ENCODE data around the gene MSRB1.

The MSRB1 gene

DNA sequence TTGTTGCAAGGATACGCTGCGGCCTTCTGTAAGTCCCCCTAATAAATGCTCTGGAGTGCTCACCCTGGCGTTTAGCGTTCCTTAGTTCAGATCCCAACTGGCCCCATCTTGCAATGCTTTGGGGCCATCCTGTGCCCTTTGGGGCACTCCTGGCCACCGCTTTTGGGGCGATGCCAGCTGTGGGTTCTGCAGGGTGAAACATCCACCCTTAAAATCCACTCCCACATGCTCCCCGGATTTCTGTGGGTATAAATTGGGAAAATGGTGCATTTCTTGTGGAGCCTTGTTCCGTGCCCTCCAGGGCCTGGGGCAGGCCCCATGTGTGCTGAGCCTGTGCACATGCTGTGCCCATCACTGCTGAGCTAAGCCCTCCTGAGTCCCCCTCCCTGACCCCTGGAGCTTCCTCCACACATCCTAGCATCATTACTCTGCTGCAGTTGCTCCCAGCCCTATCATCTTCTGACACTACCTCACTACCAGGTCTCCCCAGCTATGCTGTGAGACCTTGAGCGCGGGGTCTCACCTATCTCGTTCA lies 6.0 kb downstream of the MSRB1 start:
- Histone ChIP-seq H2BK15ac (ENCODE audit: low read length) (no peak overlapping the region), H4K8ac (ENCODE audit: low read depth, low read length) (no peak overlapping the region)
- no CpG with 5 or more reads among the region's 11 CpGs for WGBS, 2 donors (ENCODE audit: extremely low coverage in 2 of 2, insufficient read length in 2 of 2, insufficient replicate concordance in 1 of 2)

DNA sequence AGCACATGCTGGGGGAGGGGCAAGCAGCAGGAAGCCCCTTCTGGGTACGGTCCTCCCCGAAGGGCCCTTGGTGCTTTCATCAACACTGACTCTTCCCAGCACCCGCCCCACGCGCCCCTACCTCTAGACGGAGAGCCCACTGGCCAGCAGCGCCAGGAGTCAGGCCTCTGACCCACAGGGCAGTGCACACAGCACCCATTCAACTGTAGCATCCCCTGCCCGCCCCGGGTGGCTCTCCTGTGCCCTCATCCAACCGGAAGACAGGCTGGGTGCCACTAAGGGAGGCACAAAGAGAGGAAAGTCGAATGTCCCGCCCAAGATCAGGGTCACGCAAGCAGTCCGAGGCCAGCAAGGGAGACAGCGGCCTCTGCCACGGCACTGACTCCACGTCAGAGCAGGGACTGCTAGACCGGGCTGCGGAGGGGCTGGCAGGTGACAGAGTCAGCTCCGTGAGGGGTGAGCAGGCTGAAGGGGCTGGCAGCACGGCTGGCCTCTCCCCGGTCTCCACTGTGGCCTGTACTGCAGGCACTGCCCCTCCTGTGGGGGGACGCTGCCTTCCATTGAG lies 9.8 kb downstream of the MSRB1 start:
- DNase-seq (ENCODE audit: low spot score) = no peak
- Histone ChIP-seq H4K91ac (ENCODE audit: low read depth, low read length, poor library complexity) (no peak overlapping the region), H3K4me1 (ENCODE audit: control insufficient read depth in 2 of 2, insufficient read depth in 1 of 2, low read depth in 1 of 2, low read length in 2 of 2) (peaks cover 4 to 9% of the 10 kb centered on the region in 2 donors), H3K4me3 (ENCODE audit: low read length in 2 of 2) (no peak overlapping the region), H3K4ac (ENCODE audit: low read length) (no peak overlapping the region), H2AFZ (ENCODE audit: low read length) (peak overlapping the region; percentile 72), H3K23ac (ENCODE audit: low read depth, low read length, poor library complexity) (peak overlapping the region; percentile 73), H3K27ac (replicated peaks; ENCODE audit: low read length) (no peak overlapping the region), H3K4me2 (ENCODE audit: insufficient read depth, low read length, poor library complexity, severe bottlenecking) (no peak overlapping the region), H2BK5ac (ENCODE audit: low read length) (no peak overlapping the region), H2AK5ac (ENCODE audit: low read depth, low read length) (peak overlapping the region; percentile 99), H3K14ac (ENCODE audit: low read length) (peak overlapping the region; percentile 94), H3K18ac (ENCODE audit: low read length) (peak overlapping the region; percentile 71), H2BK12ac (ENCODE audit: low read length) (peak overlapping the region; percentile 97), H3K36me3 (replicated peaks in 1 of 2; ENCODE audit: control insufficient read depth in 2 of 2, insufficient read depth in 2 of 2, low read length in 2 of 2) (peaks cover 3 to 9% of the 10 kb centered on the region in 2 donors), H2BK15ac (ENCODE audit: low read length) (peak overlapping the region; percentile 91), H3K79me1 (ENCODE audit: low read depth, low read length) (no peaks in the 10 kb centered on the region), H3K9me3 (replicated peaks in 1 of 2; ENCODE audit: control insufficient read depth in 2 of 2, insufficient read depth in 1 of 2, low read depth in 1 of 2, low read length in 2 of 2) (no peaks in the 10 kb centered on the region), H3K9ac (ENCODE audit: low read depth, low read length, poor library complexity) (peak overlapping the region; percentile 77), H3K27me3 (ENCODE audit: control insufficient read depth in 3 of 3, insufficient read depth in 3 of 3, low read depth in 1 of 3, low read length in 3 of 3) (peaks cover 0 to 7% (median 5%) of the 10 kb centered on the region in 3 experiments), H2BK120ac (ENCODE audit: low read depth, low read length) (no peak overlapping the region), H4K8ac (ENCODE audit: low read depth, low read length) (no peak overlapping the region)
- no CpG with 5 or more reads among the region's 23 CpGs for whole genome bisulfite sequencing, 2 donors (ENCODE audit: extremely low coverage in 2 of 2, insufficient read length in 2 of 2, insufficient replicate concordance in 1 of 2)

More for the DNA sequence above, 6.0 kb downstream of the MSRB1 start:
- H3K27ac ChIP-seq (replicated peaks; ENCODE audit: low read length) = no peak overlapping the region
- H2BK120ac ChIP-seq (ENCODE audit: low read depth, low read length) = no peak overlapping the region
- no peak for DNase-seq (ENCODE audit: low spot score)
- no peak overlapping the region for H3K23ac ChIP-seq (ENCODE audit: low read depth, low read length, poor library complexity)
- no peak overlapping the region for H3K4ac ChIP-seq (ENCODE audit: low read length)
- no peak overlapping the region for H2BK5ac ChIP-seq (ENCODE audit: low read length)
- peaks cover 13 to 30% of the 10 kb centered on the region in 2 donors for H3K36me3 ChIP-seq (replicated peaks in 1 of 2; ENCODE audit: control insufficient read depth in 2 of 2, insufficient read depth in 2 of 2, low read length in 2 of 2)
- no peak overlapping the region for H2AK5ac ChIP-seq (ENCODE audit: low read depth, low read length)
- no peak overlapping the region for H3K14ac ChIP-seq (ENCODE audit: low read length)
- H2BK12ac ChIP-seq (ENCODE audit: low read length) = no peak overlapping the region
- no peaks in the 10 kb centered on the region for H3K79me1 ChIP-seq (ENCODE audit: low read depth, low read length)
- no peak overlapping the region for H3K18ac ChIP-seq (ENCODE audit: low read length)
- H4K91ac ChIP-seq (ENCODE audit: low read depth, low read length, poor library complexity) = no peak overlapping the region
- no peaks in the 10 kb centered on the region for H3K9me3 ChIP-seq (replicated peaks in 1 of 2; ENCODE audit: control insufficient read depth in 2 of 2, insufficient read depth in 1 of 2, low read depth in 1 of 2, low read length in 2 of 2)
- peaks cover 4 to 6% of the 10 kb centered on the region in 2 donors for H3K4me1 ChIP-seq (ENCODE audit: control insufficient read depth in 2 of 2, insufficient read depth in 1 of 2, low read depth in 1 of 2, low read length in 2 of 2)
- H3K27me3 ChIP-seq (ENCODE audit: control insufficient read depth in 3 of 3, insufficient read depth in 3 of 3, low read depth in 1 of 3, low read length in 3 of 3) = no peaks in the 10 kb centered on the region
- no peak overlapping the region for H3K9ac ChIP-seq (ENCODE audit: low read depth, low read length, poor library complexity)
- no peak overlapping the region for H2AFZ ChIP-seq (ENCODE audit: low read length)
- no peak overlapping the region for H3K4me2 ChIP-seq (ENCODE audit: insufficient read depth, low read length, poor library complexity, severe bottlenecking)
- H3K4me3 ChIP-seq (ENCODE audit: low read length in 2 of 2) = no peak overlapping the region

- Histone ChIP-seq H3K36me3 (replicated peaks in 1 of 2; ENCODE audit: control insufficient read depth in 2 of 2, insufficient read depth in 2 of 2, low read length in 2 of 2) (peaks cover 0 to 4% of the 10 kb centered on the region in 2 donors), H3K27me3 (ENCODE audit: control insufficient read depth in 3 of 3, insufficient read depth in 3 of 3, low read depth in 1 of 3, low read length in 3 of 3) (peaks cover 0 to 8% (median 5%) of the 10 kb centered on the region in 3 experiments), H3K27ac (replicated peaks; ENCODE audit: low read length) (no peak overlapping the region), H4K91ac (ENCODE audit: low read depth, low read length, poor library complexity) (peak overlapping the region; percentile 53), H2AFZ (ENCODE audit: low read length) (peak overlapping the region; percentile 72), H3K79me1 (ENCODE audit: low read depth, low read length) (no peaks in the 10 kb centered on the region), H3K18ac (ENCODE audit: low read length) (peak overlapping the region; percentile 89), H3K9me3 (replicated peaks in 1 of 2; ENCODE audit: control insufficient read depth in 2 of 2, insufficient read depth in 1 of 2, low read depth in 1 of 2, low read length in 2 of 2) (no peaks in the 10 kb centered on the region), H2BK12ac (ENCODE audit: low read length) (peak overlapping the region; percentile 90), H2BK5ac (ENCODE audit: low read length) (peak overlapping the region; percentile 75), H4K8ac (ENCODE audit: low read depth, low read length) (no peak overlapping the region), H3K4me3 (ENCODE audit: low read length in 2 of 2) (no peak overlapping the region), H3K4ac (ENCODE audit: low read length) (peak overlapping the region; percentile 93), H2BK15ac (ENCODE audit: low read length) (peak overlapping the region; percentile 85), H3K9ac (ENCODE audit: low read depth, low read length, poor library complexity) (peak overlapping the region; percentile 44), H3K23ac (ENCODE audit: low read depth, low read length, poor library complexity) (peak overlapping the region; percentile 80), H3K14ac (ENCODE audit: low read length) (peak overlapping the region; percentile 94), H2AK5ac (ENCODE audit: low read depth, low read length) (peak overlapping the region; percentile 99), H3K4me2 (ENCODE audit: insufficient read depth, low read length, poor library complexity, severe bottlenecking) (no peak overlapping the region), H2BK120ac (ENCODE audit: low read depth, low read length) (no peak overlapping the region), H3K4me1 (ENCODE audit: control insufficient read depth in 2 of 2, insufficient read depth in 1 of 2, low read depth in 1 of 2, low read length in 2 of 2) (peaks cover 4 to 9% of the 10 kb centered on the region in 2 donors)
- WGBS, 2 donors (ENCODE audit: extremely low coverage in 2 of 2, insufficient read length in 2 of 2, insufficient replicate concordance in 1 of 2) = no CpG with 5 or more reads among the region's 19 CpGs
- no peak for DNase-seq (ENCODE audit: low spot score)
Measured at GRCh38 chr16:1932050-1933028, 10.7 kb downstream of the MSRB1 start.

- H3K9ac ChIP-seq (ENCODE audit: low read depth, low read length, poor library complexity) = no peak overlapping the region
- peak overlapping the region; percentile 56 for H3K14ac ChIP-seq (ENCODE audit: low read length)
- no peak overlapping the region for H4K91ac ChIP-seq (ENCODE audit: low read depth, low read length, poor library complexity)
- WGBS, 2 donors (ENCODE audit: extremely low coverage in 2 of 2, insufficient read length in 2 of 2, insufficient replicate concordance in 1 of 2) = no CpG with 5 or more reads among the region's 10 CpGs
- no peak overlapping the region for H3K27ac ChIP-seq (replicated peaks; ENCODE audit: low read length)
- H2AK5ac ChIP-seq (ENCODE audit: low read depth, low read length) = peak overlapping the region; percentile 95
- peak overlapping the region; percentile 98 for H3K23ac ChIP-seq (ENCODE audit: low read depth, low read length, poor library complexity)
- peak overlapping the region; percentile 17 for H4K8ac ChIP-seq (ENCODE audit: low read depth, low read length)
- H3K4me2 ChIP-seq (ENCODE audit: insufficient read depth, low read length, poor library complexity, severe bottlenecking) = no peak overlapping the region
- no peaks in the 10 kb centered on the region for H3K9me3 ChIP-seq (replicated peaks in 1 of 2; ENCODE audit: control insufficient read depth in 2 of 2, insufficient read depth in 1 of 2, low read depth in 1 of 2, low read length in 2 of 2)
- peak overlapping the region; percentile 76 for H2BK120ac ChIP-seq (ENCODE audit: low read depth, low read length)
- peak overlapping the region; percentile 95 for H3K18ac ChIP-seq (ENCODE audit: low read length)
- H3K4ac ChIP-seq (ENCODE audit: low read length) = peak overlapping the region; percentile 99
- H3K36me3 ChIP-seq (replicated peaks in 1 of 2; ENCODE audit: control insufficient read depth in 2 of 2, insufficient read depth in 2 of 2, low read length in 2 of 2) = no peaks in the 10 kb centered on the region
- H2BK15ac ChIP-seq (ENCODE audit: low read length) = peak overlapping the region; percentile 99
- H3K4me3 ChIP-seq (ENCODE audit: low read length in 2 of 2) = no peak overlapping the region
- H3K27me3 ChIP-seq (ENCODE audit: control insufficient read depth in 3 of 3, insufficient read depth in 3 of 3, low read depth in 1 of 3, low read length in 3 of 3) = peaks cover 0 to 22% (median 5%) of the 10 kb centered on the region in 3 experiments
- H3K4me1 ChIP-seq (ENCODE audit: control insufficient read depth in 2 of 2, insufficient read depth in 1 of 2, low read depth in 1 of 2, low read length in 2 of 2) = peaks cover 4 to 7% of the 10 kb centered on the region in 2 donors
- no peak for DNase-seq (ENCODE audit: low spot score)
- no peak overlapping the region for H2BK5ac ChIP-seq (ENCODE audit: low read length)
- peak overlapping the region; percentile 90 for H2BK12ac ChIP-seq (ENCODE audit: low read length)
- no peaks in the 10 kb centered on the region for H3K79me1 ChIP-seq (ENCODE audit: low read depth, low read length)
- H2AFZ ChIP-seq (ENCODE audit: low read length) = peak overlapping the region; percentile 96
Measured at GRCh38 chr16:1930338-1930720, 12.7 kb downstream of the MSRB1 start.
